Measurements from ENCODE around the gene SYNJ1. TPM values are rescaled to one million over a fixed set of nuclear protein-coding genes. Genes with fewer than 3 reads are reported as not detected.

The SYNJ1 gene
- total RNA-seq, 4 donors from 2014 or later: 5.9 to 18.1 (median 10.8) TPM

GRCh38 chr21:32590130-32590529 is 137.7 kb downstream of the SYNJ1 start:
- no peak for DNase-seq (ENCODE audit: low spot score in 2 of 2)
- no peak for TF ChIP-seq CTCF (IDR thresholded peaks at IDR 0.05)
- TF ChIP-seq POLR2A (IDR thresholded peaks at IDR 0.05): no peak
- WGBS, 2 donors: 80 to 82% methylated on average over 4 of the region's 4 CpGs
- no peak overlapping the region for H3K4me3 ChIP-seq (ENCODE audit: low read depth, poor library complexity, severe bottlenecking)
- intact Hi-C loops (cut with DNase I; ENCODE audit: low total_unique reads): loop anchor here (10.0 kb wide), 1 partner anchor 205 kb away; no protein-coding TSS in a partner anchor

GRCh38 chr21:32587651-32588050 is 140.2 kb downstream of the SYNJ1 start:
- WGBS, 2 donors: 91% methylated on average over 5 of the region's 5 CpGs
- H3K4me3 ChIP-seq (ENCODE audit: low read depth, poor library complexity, severe bottlenecking): no peak overlapping the region
- TF ChIP-seq CTCF (IDR thresholded peaks at IDR 0.05): no peak
- TF ChIP-seq POLR2A (IDR thresholded peaks at IDR 0.05): no peak
- DNase-seq (ENCODE audit: low spot score in 2 of 2): no peak
- intact Hi-C loops (cut with DNase I; ENCODE audit: low total_unique reads): no loop called here

- DNase-seq (ENCODE audit: low spot score in 2 of 2): peak in 1 of 2 donors; percentile 42
- whole genome bisulfite sequencing, 2 donors: 75 to 82% methylated on average over 13 of the region's 13 CpGs
- H3K4me3 ChIP-seq (ENCODE audit: low read depth, poor library complexity, severe bottlenecking): no peak overlapping the region
- TF ChIP-seq CTCF (IDR thresholded peaks at IDR 0.05) (no peak), POLR2A (IDR thresholded peaks at IDR 0.05) (no peak)
- intact Hi-C loops (cut with DNase I; ENCODE audit: low total_unique reads): no loop called here
Observed at GRCh38 chr21:32587120-32587519, 140.7 kb downstream of the SYNJ1 start.

- intact Hi-C loops (cut with DNase I; ENCODE audit: low total_unique reads): no loop called here
- DNase-seq (ENCODE audit: low spot score in 2 of 2): no peak
- TF ChIP-seq POLR2A (IDR thresholded peaks at IDR 0.05) (no peak), CTCF (IDR thresholded peaks at IDR 0.05) (no peak)
- 85% methylated on average over 9 of the region's 9 CpGs for WGBS, 2 donors
- H3K4me3 ChIP-seq (ENCODE audit: low read depth, poor library complexity, severe bottlenecking): no peak overlapping the region
Observed at GRCh38 chr21:32585970-32586369, 141.8 kb downstream of the SYNJ1 start.

- intact Hi-C loops (cut with DNase I; ENCODE audit: low total_unique reads): no loop called here
- TF ChIP-seq POLR2A (IDR thresholded peaks at IDR 0.05) (no peak), CTCF (IDR thresholded peaks at IDR 0.05) (no peak)
- DNase-seq (ENCODE audit: low spot score in 2 of 2): no peak
- H3K4me3 ChIP-seq (ENCODE audit: low read depth, poor library complexity, severe bottlenecking): no peak within 1 kb of the TSS
- 82 to 84% methylated on average over 17 of the region's 17 CpGs for WGBS, 2 donors
Observed at GRCh38 chr21:32585042-32585710, 142.6 kb downstream of the SYNJ1 start, which contains the start of gene TCP10L. Gene TCP10L, minus strand, starts transcription at chr21:32585523. Its CDS starts 1,219 bp downstream, at chr21:32584304.

GRCh38 chr21:32584472-32584871 is 143.3 kb downstream of the SYNJ1 start:
- intact Hi-C loops (cut with DNase I; ENCODE audit: low total_unique reads): no loop called here
- WGBS, 2 donors: 86 to 89% methylated on average over 8 of the region's 8 CpGs

More at GRCh38 chr21:32584472-32584871, 143.3 kb downstream of the SYNJ1 start:
- no peak for DNase-seq (ENCODE audit: low spot score in 2 of 2)
- TF ChIP-seq POLR2A (IDR thresholded peaks at IDR 0.05): no peak
- TF ChIP-seq CTCF (IDR thresholded peaks at IDR 0.05): no peak
- H3K4me3 ChIP-seq (ENCODE audit: low read depth, poor library complexity, severe bottlenecking): no peak overlapping the region
